ENCODE data around the gene NELFB. TPM values are rescaled to one million over a fixed set of nuclear protein-coding genes. Genes with fewer than 3 reads are reported as not detected.

NELFB gene
- total RNA-seq, 1 experiment from 2014 or later: 72.6 TPM

DNA sequence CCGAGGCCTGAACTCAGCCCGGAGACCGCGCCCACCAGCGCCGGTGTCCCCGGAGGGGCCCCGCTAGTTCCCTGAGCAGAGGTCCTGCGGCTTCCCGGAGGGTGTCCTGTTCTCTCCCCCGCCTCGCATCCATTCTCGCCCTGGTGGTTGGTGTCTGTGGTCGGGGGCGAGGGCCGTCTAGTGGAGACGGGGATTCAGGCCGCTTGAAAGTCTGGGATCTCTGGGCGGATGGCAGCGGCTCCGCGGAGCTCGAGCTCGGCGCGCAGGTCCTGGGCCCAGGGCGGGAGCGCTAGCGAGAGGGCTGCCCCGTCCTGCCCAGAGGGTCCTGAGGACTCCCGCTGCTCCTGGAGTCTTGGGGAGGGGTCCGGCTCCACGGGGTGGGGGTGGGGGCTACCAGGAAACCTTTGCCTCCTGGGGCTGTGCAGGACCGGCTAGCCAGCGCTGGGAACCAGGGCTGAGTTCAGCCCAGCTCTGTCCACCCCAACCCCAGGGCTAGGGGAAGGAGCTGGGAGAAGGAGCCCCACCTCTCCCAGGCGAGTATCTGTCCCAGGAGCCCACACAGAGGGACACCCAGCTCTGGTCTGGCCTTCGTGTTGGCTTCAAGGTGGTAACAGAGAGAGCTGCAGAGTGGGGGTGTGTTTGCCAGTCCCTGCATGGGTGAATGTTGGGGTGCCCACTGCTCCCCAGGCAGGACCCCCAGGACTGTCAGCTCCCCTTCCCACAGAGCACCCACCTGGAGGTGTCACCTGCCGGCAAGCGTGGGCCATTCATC, 26.4 kb downstream of the NELFB start:
- Histone ChIP-seq H3K9me3 (ENCODE audit: low read depth, low read length, poor library complexity, severe bottlenecking) (no peaks in the 10 kb centered on the region), H3K4me1 (ENCODE audit: insufficient read depth, low read length, poor library complexity, severe bottlenecking) (peaks cover 20% of the 10 kb centered on the region), H3K27me3 (replicated peaks; ENCODE audit: insufficient read depth, low read depth, low read length, poor library complexity) (no peaks in the 10 kb centered on the region), H3K36me3 (ENCODE audit: insufficient read depth, low read length, poor library complexity, severe bottlenecking) (no peaks in the 10 kb centered on the region), H3K4me3 (ENCODE audit: low read depth, low read length, poor library complexity, severe bottlenecking) (peak overlapping the region; percentile 41), H3K27ac (ENCODE audit: low read depth, low read length, poor library complexity, severe bottlenecking) (no peak overlapping the region)
- no peak for DNase-seq (ENCODE audit: low spot score)
- POLR2A ChIA-PET (ENCODE audit: low non-redundant PET): no interaction called here
- TF ChIP-seq EZH2 (IDR thresholded peaks at IDR 0.05; ENCODE audit: borderline replicate concordance, low read depth, low read length, poor library complexity, severe bottlenecking): no peak
- TF ChIP-seq, protein P1, sequence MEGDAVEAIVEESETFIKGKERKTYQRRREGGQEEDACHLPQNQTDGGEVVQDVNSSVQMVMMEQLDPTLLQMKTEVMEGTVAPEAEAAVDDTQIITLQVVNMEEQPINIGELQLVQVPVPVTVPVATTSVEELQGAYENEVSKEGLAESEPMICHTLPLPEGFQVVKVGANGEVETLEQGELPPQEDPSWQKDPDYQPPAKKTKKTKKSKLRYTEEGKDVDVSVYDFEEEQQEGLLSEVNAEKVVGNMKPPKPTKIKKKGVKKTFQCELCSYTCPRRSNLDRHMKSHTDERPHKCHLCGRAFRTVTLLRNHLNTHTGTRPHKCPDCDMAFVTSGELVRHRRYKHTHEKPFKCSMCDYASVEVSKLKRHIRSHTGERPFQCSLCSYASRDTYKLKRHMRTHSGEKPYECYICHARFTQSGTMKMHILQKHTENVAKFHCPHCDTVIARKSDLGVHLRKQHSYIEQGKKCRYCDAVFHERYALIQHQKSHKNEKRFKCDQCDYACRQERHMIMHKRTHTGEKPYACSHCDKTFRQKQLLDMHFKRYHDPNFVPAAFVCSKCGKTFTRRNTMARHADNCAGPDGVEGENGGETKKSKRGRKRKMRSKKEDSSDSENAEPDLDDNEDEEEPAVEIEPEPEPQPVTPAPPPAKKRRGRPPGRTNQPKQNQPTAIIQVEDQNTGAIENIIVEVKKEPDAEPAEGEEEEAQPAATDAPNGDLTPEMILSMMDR (conservative IDR thresholded peaks at IDR 0.05; ENCODE audit: low read depth, low read length): no peak
- BruUV-seq (replicated peaks): no TSS peak
- CTCF ChIA-PET: no interaction called here
- intact Hi-C loops (cut with micrococcal nuclease; ENCODE audit: unreplicated experiment): no loop called here

DNA sequence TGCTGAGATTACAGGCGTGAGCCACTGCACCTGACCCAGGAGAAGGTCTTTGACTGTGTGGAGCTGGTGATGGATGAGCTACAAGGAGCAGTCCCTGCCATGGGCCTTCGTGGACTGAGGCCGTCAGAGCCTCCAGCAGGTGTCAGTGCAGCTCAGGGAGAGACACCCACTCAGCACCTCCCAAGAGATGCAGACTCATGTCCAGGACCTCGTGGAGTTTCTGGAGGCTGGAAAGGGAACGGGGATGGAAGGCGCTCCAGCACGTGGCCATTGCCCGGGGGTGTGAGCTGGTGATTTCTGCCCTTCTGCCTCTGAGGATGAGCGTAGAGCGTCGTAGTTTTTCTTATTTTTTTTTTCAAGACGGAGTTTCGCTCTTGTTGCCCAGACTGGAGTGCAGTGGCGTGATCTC, 31.9 kb downstream of the NELFB start:
- Histone ChIP-seq H3K4me3 (ENCODE audit: low read depth, low read length, poor library complexity, severe bottlenecking) (no peak overlapping the region), H3K27me3 (replicated peaks; ENCODE audit: insufficient read depth, low read depth, low read length, poor library complexity) (no peaks in the 10 kb centered on the region), H3K4me1 (ENCODE audit: insufficient read depth, low read length, poor library complexity, severe bottlenecking) (no peaks in the 10 kb centered on the region), H3K27ac (ENCODE audit: low read depth, low read length, poor library complexity, severe bottlenecking) (no peak overlapping the region), H3K36me3 (ENCODE audit: insufficient read depth, low read length, poor library complexity, severe bottlenecking) (no peaks in the 10 kb centered on the region), H3K9me3 (ENCODE audit: low read depth, low read length, poor library complexity, severe bottlenecking) (no peaks in the 10 kb centered on the region)
- CTCF ChIA-PET: interaction anchor here (0.6 to 1.1 kb wide), 8 partner anchors 10 to 240 kb away, joined by 3 to 5 read pairs (median 4); partner anchors contain the start of genes EXD3, NOXA1, NRARP and TOR4A
- intact Hi-C loops (cut with micrococcal nuclease; ENCODE audit: unreplicated experiment): loop anchor here (2.0 kb wide), 1 partner anchor 240 kb away; no protein-coding TSS in a partner anchor
- TF ChIP-seq EZH2 (IDR thresholded peaks at IDR 0.05; ENCODE audit: borderline replicate concordance, low read depth, low read length, poor library complexity, severe bottlenecking): no peak
- TF ChIP-seq, protein P1 (conservative IDR thresholded peaks at IDR 0.05; ENCODE audit: low read depth, low read length): peak; percentile 78
- no TSS peak for BruUV-seq (replicated peaks)
- POLR2A ChIA-PET (ENCODE audit: low non-redundant PET): no interaction called here
- peak; percentile 85 for DNase-seq (ENCODE audit: low spot score)

DNA sequence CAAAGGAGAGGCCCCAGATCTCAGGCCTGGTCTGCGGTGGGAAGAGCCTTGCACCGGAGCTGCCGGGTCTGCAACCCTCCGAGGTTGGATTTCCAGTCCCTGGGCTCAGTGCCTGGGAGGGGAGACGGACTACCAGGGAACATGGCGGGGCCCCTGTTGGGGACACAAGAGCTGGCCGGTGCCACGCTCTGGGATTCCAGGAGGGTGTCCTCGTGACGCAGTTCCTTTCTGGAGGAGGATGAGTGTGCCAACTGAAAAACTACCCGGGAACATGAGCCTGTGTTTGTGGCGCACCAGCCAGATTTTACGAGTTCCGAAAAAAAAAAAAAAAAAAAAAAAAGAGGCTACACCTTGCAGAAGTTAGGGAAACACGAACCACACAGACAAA, 38.0 kb downstream of the NELFB start:
- POLR2A ChIA-PET (ENCODE audit: low non-redundant PET): no interaction called here
- no peaks in the 10 kb centered on the region for H3K27me3 ChIP-seq (replicated peaks; ENCODE audit: insufficient read depth, low read depth, low read length, poor library complexity)
- no peak for DNase-seq (ENCODE audit: low spot score)
- H3K4me1 ChIP-seq (ENCODE audit: insufficient read depth, low read length, poor library complexity, severe bottlenecking): no peaks in the 10 kb centered on the region
- CTCF ChIA-PET: interaction anchor here (0.7 kb wide), 1 partner anchor 56 kb away, joined by 10 read pairs; no protein-coding TSS in a partner anchor
- no peak overlapping the region for H3K27ac ChIP-seq (ENCODE audit: low read depth, low read length, poor library complexity, severe bottlenecking)
- no TSS peak for BruUV-seq (replicated peaks)
- H3K4me3 ChIP-seq (ENCODE audit: low read depth, low read length, poor library complexity, severe bottlenecking): no peak overlapping the region
- TF ChIP-seq EZH2 (IDR thresholded peaks at IDR 0.05; ENCODE audit: borderline replicate concordance, low read depth, low read length, poor library complexity, severe bottlenecking): no peak
- TF ChIP-seq, protein P1 (conservative IDR thresholded peaks at IDR 0.05; ENCODE audit: low read depth, low read length): no peak
- intact Hi-C loops (cut with micrococcal nuclease; ENCODE audit: unreplicated experiment): no loop called here
- no peaks in the 10 kb centered on the region for H3K36me3 ChIP-seq (ENCODE audit: insufficient read depth, low read length, poor library complexity, severe bottlenecking)
- H3K9me3 ChIP-seq (ENCODE audit: low read depth, low read length, poor library complexity, severe bottlenecking): peaks cover 3% of the 10 kb centered on the region
